ENCODE results near the gene RCOR1.
"Not testable (repeated sequence)": the region's sequence is repeated elsewhere in the genome, so short reads cannot be mapped to it uniquely, and the experiment has no call there.

Gene RCOR1

DNA sequence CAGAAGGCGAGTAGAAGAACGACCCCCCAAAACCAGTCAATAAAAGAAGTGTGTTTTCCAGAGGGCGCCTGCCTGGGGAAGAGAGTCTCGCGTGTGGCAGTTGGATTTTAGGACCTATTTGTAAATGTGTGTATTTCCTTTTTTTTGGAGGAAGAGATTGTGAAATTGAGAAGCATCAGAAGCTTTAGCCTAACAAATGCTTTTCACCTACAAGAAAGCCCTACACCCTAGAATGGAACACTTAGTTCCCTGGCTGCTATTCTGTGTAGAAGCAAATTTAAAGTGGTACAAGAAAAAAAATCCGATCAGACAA lies 1.3 kb downstream of the RCOR1 start:
- no peak for DNase-seq

GRCh38 chr14:102594514-102595175 lies 2.2 kb downstream of the RCOR1 start:
- peak; percentile 31 for DNase-seq

DNA sequence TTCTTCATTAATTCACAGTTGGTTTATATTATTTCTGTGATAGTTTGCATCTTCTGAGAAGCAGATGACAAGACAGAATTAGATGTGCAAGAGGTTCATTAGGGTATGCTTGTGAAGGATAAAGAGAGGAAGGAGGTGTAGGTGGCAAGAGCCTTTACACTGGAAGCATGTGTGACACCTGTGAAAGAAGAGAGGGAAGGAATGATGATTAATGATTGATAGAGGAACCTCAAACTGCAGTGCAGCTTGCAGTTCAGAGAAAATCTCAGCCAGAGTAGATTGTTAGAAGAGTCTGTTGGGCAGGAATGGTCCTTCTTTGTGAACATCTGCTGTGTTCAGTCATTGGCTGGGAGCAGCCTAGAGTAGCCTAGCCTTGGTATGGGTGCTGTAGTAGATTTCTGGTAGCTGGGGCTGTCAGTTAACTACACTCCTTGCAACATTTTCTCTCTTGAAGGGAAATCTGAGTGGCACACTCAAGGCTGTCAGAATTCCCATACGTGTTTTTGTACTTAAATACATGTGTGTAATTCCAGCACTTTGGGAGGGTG lies 9.0 kb downstream of the RCOR1 start:
- no peak for DNase-seq

GRCh38 chr14:102602421-102603292 lies 10.2 kb downstream of the RCOR1 start:
- no peak for DNase-seq

DNA sequence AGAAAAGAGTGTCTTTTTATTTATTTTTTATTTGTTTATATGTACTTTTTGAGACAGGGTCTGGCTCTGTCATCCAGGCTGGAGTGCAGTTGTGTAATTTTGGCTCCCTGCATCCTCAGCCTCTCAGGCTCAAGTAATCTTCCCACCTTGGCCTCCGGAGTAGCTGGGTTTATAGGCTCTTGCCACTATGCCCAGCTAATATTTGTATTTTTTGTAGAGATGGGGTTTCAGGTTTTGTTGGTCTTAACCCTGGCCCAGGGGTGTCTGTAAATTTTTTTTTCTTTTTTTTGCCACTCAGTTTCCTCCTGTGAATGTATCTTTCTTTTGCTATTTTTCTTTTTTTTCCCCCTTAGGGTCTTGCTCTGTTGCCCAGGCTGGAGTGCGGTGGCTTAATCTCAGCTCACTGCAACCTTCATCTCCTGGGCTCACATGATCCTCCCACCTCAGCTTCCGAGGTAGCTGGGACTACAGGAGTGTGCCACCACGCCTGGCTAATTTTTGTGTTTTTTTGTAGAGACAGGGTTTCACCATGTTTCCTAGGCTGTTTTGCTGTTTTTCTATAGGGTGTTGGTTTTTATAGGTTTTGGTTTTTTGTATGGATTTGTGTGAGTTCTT lies 11.0 kb downstream of the RCOR1 start:
- DNase-seq = no peak

GRCh38 chr14:102604183-102604582 lies 11.7 kb downstream of the RCOR1 start:
- DNase-seq = no peak

GRCh38 chr14:102605029-102605428 lies 12.6 kb downstream of the RCOR1 start:
- DNase-seq = no peak

GRCh38 chr14:102606296-102606695 lies 13.8 kb downstream of the RCOR1 start:
- no peak for DNase-seq

DNA sequence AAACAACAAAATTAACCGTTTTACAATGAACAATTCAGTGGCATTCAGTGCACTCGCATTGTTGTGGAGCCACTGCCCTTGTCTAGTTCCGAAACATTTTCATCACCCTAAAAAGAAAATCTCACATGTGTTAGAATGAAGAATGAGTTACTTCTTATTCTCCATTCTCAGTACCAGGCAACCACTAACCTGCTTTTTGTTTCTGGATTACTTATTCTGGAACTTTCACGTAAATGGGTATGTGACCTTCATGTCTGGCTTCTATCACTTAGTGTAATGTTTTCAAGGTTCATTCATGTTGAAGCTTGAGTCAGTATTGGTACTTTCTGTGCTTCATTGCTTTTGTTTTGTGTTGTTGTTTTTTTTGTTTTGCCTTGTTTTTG lies 15.6 kb downstream of the RCOR1 start:
- no peak for DNase-seq

- no peak for DNase-seq
Measured at GRCh38 chr14:102610968-102611811, 18.7 kb downstream of the RCOR1 start.

GRCh38 chr14:102616318-102616717 lies 23.9 kb downstream of the RCOR1 start:
- no peak for DNase-seq

GRCh38 chr14:102616799-102617198 lies 24.4 kb downstream of the RCOR1 start:
- DNase-seq = no peak

DNA sequence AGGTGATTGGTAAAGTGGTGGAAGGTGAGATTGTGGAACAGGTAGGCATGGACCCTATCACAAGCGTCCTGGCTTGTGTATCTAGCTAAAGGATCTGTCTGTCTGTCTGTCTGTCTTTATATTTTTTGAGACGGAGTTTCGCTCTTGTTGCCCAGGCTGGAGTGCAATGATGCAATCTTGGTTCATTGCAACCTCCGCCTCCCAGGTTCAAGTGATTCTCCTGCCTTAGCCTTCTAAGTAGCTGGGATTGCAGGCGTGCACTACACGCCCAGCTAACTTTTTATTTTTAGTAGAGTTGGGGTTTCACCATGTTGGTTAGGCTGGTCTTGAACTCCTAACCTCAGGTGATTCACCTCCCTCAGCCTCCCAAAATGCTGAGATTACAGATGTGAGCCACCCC lies 26.6 kb downstream of the RCOR1 start:
- DNase-seq = not testable (repeated sequence)

- no peak for DNase-seq
Measured at GRCh38 chr14:102620413-102620812, 28.0 kb downstream of the RCOR1 start.

- no peak for DNase-seq
Measured at GRCh38 chr14:102622262-102622885, 29.9 kb downstream of the RCOR1 start.

- DNase-seq = no peak
Measured at GRCh38 chr14:102624666-102625065, 32.2 kb downstream of the RCOR1 start.

- DNase-seq = no peak
Measured at GRCh38 chr14:102625564-102626296, 33.3 kb downstream of the RCOR1 start.

- DNase-seq = no peak
Measured at GRCh38 chr14:102626530-102626929, 34.1 kb downstream of the RCOR1 start.

DNA sequence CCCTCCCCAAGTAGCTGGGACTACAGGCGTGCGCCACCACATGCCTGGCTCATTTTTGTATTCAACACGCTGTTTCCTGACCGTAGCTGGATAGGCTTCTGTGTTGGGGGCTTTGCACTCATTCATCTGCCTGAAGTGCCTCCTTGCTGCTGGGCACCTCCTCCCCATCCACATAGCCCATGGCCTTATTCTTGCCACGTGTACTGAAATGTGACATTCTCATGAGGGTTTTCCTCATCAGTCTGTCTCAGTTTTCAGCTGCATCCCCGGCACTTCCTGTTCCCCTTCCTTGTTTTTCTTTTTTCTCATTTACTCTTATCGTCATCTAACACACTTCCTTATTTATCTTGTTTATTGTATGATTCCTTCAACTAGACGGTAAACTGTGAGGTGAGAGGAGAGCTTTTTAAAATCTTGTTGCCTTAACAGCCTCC lies 36.6 kb downstream of the RCOR1 start:
- DNase-seq = no peak

GRCh38 chr14:102629808-102630350 lies 37.4 kb downstream of the RCOR1 start:
- DNase-seq = no peak

DNA sequence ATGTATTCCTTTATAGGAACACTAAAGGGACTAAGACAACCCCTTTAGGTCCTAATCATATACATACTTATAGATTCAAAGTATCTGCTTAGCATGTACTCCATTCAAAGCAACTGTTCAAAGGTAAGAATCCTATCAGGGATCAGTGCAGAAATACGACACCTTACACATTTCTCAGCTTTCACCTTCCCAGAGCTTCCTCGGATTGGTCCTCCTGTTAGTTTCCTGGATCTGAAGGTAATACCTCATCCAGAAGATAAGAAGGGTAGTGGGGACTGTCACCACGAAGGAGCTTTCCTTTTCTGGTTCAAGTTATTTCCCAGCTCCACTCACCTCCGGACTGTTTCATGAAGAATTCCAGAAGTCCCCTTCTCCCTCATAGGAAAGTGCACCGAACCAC lies 38.0 kb downstream of the RCOR1 start:
- DNase-seq = no peak

Data from NCI-H2081 treated with DMSO at 0.1 percent for 48 hours (cell line).